Camera-type eye (tissue), 1 donor: ENCODE data around the gene TSPAN14. TPM values are rescaled to one million over a fixed set of nuclear protein-coding genes. Genes with fewer than 3 reads are reported as not detected.

ENCODE experiments used
- total RNA-seq: library from RNA; depleted of rRNA; stranded (reverse); fragments of >200 nt; gene quantifications from one replicate; pipeline ENCODE4 v1.2.3, GENCODE V29; 2014

The TSPAN14 gene, protein sequence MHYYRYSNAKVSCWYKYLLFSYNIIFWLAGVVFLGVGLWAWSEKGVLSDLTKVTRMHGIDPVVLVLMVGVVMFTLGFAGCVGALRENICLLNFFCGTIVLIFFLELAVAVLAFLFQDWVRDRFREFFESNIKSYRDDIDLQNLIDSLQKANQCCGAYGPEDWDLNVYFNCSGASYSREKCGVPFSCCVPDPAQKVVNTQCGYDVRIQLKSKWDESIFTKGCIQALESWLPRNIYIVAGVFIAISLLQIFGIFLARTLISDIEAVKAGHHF
- total RNA-seq: 56.4 TPM

DNA sequence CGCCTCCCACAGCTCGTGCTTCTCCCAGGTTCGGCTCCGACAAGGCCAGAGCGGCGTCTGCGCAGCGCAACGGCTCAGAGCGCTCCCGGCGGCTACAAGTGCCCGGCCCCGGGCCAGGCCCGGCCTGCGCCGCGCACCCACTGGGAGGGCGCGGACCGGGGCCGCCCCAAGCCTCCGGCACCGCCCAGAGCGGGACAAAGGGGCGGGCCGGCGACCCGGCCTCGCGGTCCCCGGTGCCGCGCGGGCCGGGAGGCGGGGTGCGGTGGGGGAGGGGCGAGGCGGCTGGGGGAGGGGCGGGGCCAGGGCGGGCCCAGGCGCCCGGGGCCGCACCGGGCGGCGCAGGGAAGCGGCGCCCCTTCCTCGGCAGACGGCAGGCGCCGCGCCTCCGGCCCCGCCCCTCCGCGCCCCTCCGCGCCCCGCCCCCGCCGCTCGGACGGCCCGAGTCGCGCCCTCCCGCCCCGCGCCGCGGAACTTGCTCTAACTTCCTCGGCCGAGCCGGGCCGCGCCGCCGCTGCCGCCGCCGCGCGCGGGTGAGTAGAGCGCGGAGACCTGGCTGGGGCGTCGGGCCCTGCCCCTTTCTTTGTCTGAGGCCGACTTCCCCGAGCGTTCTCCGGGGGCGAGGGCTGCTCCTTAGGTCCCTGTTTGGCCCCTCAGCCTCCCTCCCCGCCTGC is at the start of gene TSPAN14:
Gene TSPAN14, plus strand, starts transcription at position 469 of the 671 bp plus-strand sequence. CDS start 34,924 bp downstream, outside the sequence.

DNA sequence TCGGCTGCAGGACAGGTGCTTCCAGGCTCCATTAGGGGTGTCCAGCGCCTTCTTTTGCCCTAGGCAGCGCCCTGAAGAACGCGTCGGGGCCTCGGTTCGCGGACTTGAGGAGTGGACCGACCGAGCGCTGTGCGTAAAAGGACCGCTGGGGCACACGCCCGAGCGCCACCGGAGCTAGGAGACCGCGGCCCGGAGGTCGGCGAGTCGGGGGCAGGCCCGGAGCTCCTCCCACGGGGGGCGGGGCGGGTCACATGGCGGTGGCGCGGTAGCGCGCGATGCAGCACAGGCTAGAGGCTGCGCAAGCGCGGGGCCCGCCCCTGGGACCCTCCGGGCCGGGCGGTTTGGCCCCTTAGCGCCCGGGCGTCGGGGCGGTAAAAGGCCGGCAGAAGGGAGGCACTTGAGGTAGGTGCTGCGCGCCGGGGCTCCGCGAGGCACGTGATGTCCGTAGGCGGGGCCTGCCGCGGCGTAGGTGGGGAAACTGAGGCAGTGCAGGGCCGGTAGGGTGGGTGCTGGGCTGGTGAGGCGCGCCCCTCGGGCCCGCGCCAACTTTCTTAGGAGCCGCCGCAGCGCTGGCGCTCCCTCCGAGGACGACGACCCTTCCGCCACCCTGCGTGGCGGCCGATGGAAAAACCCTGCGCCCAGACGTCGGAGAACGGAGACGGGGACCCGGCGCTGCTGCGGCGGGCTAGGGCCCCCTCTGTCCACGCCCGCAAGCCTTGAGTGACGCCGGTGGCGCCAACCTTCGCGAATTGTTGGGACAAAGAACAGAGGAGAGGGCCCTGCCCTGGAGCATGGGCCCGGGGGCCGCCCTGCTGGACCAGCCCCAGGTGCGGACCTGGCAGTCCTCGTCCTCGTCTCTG is 45.6 kb upstream of the TSPAN14 start, which contains the start of gene PRXL2A:
Gene PRXL2A, plus strand, starts transcription at position 310 of the 860 bp plus-strand sequence. CDS start 11,917 bp downstream, outside the sequence.

DNA sequence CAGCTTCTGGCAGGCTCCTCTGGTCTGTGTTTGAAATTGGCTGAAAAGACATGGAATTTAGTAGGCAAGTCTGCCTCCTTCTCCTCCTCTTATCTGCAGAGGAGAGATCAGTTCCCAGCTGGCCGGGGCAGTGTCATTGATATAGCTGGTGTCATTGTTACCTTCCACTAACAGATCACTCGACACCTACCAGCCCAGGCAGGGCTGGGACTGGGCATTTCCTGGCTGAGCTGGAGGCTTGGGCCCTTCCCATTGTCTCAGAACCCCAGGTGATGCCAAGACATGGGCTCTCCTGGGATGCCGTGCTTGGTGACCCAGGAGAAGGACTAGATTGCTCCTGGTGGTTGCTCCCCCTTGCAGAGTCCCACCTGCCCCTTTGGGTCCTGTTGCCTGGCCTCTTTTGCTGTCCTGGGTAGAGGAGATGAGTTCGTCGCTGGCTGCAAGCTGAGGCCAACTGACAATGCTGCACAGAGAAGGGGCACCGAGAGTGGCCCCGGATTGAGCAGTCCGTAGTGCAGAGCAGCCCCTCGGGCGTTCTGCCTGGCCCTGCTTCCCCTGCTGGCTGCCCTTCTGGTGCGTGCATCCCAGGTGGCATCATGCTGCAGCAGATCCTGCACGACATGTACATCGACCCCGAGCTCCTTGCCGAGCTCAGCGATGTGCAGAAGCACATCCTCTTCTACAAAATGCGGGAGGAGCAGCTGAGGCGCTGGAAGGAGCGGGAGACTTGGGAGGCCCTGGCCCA is 83.8 kb downstream of the TSPAN14 start, which contains the start of gene SH2D4B:
Gene SH2D4B, plus strand, starts transcription at position 167 of the 745 bp plus-strand sequence. Its CDS starts 430 bp downstream, at position 597.

Other genes starting within 250 kb of the TSPAN14 start
- 44.0 TPM for gene ANXA11, start 248.8 kb upstream of the TSPAN14 start, total RNA-seq
- 0.38 TPM for gene MAT1A, start 164.7 kb upstream of the TSPAN14 start, total RNA-seq
- not detected for gene DYDC1, start 97.6 kb upstream of the TSPAN14 start, total RNA-seq
- 2.3 TPM for gene DYDC2, start 97.5 kb upstream of the TSPAN14 start, total RNA-seq
- gene PRXL2A, start 45.8 kb upstream of the TSPAN14 start, total RNA-seq: 77.0 TPM
- not detected for gene SH2D4B, start 83.6 kb downstream of the TSPAN14 start, total RNA-seq